ENCODE measurements around the gene ARHGEF10L.

- no peak for TF ChIP-seq TAF1 (IDR thresholded peaks at IDR 0.05; ENCODE audit: low read depth, low read length)
- no peak for TF ChIP-seq POLR2A (IDR thresholded peaks at IDR 0.05; ENCODE audit: low read depth, low read length)
- TF ChIP-seq POLR2AphosphoS5 (IDR thresholded peaks at IDR 0.05; ENCODE audit: low read depth, low read length), result no peak
These were observed 90.7 kb downstream of the ARHGEF10L start for GRCh38 chr1:17630048-17630830.
